Right lobe of liver (tissue), 4 donors: ENCODE results near the gene P2RX5.

Experiments
- CTCF ChIP-seq, 4 donors: fragments of 200-600 bp in 3 of 4; fragments of 450-650 bp in 1 of 4; IDR thresholded peaks; one replicate each; pipeline versions ENCODE4 v1.5.1 to v1.8.0; 2016 to 2022; ENCODE audit warnings: antibody characterized with exemption in 4 of 4, mild to moderate bottlenecking in 2 of 4
- POLR2A ChIP-seq: fragments of 450-650 bp; IDR thresholded peaks from one replicate; pipeline ENCODE4 v1.6.1; 2017; ENCODE audit warnings: antibody characterized with exemption, mild to moderate bottlenecking
- donor health status: DM: no; HTN: no; CAD: no.
- donor health status: DM: no; HTN: no; CAD: no.
- donor health status: DM: no; HTN: yes; CAD: no.

DNA sequence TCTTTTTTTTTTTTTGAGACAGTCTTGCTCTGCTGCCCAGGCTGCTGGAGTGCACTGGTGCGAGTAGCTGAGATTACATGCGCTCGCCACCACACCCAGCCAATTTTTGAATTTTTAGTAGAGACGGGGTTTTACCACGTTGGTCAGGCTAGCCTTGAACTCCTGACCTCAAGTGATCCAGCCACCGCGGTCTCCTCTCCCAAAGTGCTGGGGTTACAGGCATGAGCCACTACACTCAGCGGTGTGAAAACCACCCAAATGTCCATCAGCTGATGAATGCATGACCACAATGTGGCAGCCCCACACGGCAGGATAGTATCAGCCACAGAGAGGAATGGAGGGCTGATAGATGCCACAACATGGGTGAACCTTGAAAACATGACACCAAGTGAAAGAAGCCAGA is 2.1 kb downstream of the P2RX5 start:
- TF ChIP-seq CTCF (IDR thresholded peaks at IDR 0.05) (no peak), POLR2A (no peak)
